ENCODE measurements around the gene AKT3.
A peak's percentile ranks its signal among the peaks of the same experiment; 100 is the strongest.

AKT3 gene

DNA sequence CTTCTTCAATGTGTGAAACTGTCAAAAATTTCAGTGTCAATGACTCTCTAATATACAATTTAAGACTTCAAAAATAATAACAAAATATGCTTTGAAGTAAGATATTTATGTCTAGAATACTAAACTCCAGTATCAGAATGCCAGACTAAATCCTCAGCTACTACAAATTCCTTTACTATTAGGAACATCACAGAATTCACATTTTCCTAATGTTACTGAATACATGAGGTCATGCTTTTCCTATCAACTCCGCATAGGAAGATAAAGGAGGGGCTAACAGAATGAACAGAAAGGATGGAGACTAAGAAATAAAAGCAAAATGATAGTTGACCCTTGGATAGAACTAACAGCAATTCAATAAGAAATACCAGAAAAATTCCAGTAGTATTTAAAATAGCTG, 301.5 kb downstream of the AKT3 start:
- DNase-seq, result no peak

GRCh38 chr1:243547891-243548290, 302.2 kb downstream of the AKT3 start:
- DNase-seq, result no peak

DNA sequence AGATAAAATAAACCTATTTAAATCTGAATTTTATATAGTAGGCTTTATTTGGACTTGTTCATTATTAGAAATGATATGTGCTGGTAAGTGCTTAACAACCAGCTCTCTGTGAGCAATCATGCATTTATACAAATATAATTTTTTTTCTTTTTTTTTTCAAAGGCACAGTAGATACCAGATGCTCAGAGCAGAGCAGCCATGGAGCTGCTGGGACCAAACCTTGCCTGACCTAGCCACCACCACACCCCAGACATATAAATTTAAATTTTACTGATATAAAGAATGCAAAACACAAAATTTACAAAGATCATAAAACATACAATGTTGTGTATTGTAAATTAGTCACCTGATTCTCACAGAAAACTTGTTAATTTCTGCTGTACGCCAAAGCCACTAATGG, 303.6 kb downstream of the AKT3 start:
- no peak for DNase-seq

GRCh38 chr1:243543501-243543900, 306.5 kb downstream of the AKT3 start:
- no peak for DNase-seq

DNA sequence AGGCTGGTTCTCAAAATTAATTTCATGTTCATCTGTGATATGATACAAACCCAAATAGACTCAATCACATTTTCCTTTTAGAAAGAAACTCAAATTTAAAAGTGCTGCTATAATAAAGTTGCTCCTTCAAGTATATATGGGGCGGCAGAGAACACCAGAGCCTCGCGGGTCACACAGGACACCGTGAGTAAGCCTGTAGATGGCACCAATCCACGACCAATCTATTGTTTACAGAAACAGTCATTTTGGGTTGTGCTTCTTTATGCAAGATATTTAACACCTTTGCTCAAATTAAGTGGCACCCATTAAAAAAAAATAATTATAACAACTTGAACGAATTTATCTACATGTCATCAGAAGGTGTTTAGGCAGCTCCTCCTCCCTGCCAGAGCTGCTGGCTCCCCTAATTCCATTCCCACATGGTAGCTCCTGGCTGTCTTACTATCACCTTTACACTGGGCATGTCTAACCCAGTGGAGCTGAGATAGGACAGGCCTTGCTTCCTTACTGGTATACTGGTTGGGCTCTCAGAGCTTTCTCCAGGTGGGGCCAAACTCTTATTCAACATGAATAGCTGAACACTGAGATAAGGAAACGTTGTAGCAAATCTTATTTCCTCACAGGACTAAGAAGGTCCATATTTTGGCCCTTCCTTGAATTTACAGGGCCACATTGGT, 307.2 kb downstream of the AKT3 start:
- DNase-seq, result peak; percentile 27

DNA sequence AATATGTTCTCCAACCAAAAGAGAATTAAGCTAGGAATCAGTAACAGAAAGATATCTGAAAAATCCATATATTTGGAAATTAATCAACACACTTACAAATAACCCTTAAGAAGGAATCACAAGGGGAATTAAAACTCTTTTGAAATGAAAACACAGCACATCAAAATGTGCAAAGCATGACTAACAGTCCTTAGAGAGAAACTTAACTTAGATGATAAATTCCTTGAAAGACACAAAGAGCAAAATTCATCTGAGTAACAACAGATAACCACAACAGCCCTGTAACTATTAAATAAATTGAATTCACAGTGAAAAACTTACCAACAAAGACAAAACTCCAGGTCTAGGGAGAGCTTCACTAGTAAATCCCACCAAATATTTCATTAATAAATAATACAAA, 310.4 kb downstream of the AKT3 start:
- DNase-seq, result no peak

GRCh38 chr1:243535014-243535413, 315.0 kb downstream of the AKT3 start:
- DNase-seq, result no peak

DNA sequence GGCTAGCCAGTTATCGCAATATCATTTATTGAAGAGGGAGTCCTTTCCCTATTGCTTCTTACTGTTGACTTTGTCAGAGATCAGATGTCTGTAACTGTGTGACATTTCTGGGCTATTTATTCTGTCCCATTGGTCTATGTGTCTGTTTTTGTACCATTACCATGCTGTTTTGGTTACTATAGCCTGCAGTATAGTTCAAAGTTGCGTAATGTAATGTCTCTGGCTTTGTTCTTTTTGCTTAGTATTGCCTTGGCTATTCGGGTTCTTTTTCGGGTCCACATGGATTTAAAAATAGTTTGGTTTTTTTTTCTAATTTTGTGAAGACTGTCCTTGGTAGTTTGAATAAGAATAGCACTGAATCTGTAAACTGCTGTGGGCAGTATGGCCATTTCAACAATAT, 320.5 kb downstream of the AKT3 start:
- no peak for DNase-seq

GRCh38 chr1:243528459-243529121, 321.5 kb downstream of the AKT3 start:
- DNase-seq, result no peak

DNA sequence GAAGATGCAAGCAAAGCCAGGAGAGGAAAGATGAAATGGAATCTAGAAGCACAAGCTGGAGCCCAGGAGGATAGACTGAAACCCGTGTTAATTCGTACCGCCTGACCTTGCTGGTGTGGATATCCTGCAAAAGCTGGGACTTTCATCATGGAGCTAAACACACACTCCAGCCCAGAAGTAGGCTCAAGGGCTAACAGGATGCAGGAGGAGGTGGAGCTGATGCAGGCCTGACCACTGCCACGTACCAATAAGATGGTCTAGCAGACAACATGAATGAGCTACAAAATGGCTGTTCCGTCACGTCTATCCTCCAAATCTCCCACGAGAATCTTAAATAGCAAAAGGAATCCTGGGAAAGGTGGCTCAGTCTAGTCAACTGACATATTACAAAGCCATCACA, 323.9 kb downstream of the AKT3 start:
- no peak for DNase-seq

- no peak for DNase-seq
Measured at GRCh38 chr1:243525085-243525487, 325.0 kb downstream of the AKT3 start.

GRCh38 chr1:243523766-243524165, 326.3 kb downstream of the AKT3 start:
- no peak for DNase-seq

DNA sequence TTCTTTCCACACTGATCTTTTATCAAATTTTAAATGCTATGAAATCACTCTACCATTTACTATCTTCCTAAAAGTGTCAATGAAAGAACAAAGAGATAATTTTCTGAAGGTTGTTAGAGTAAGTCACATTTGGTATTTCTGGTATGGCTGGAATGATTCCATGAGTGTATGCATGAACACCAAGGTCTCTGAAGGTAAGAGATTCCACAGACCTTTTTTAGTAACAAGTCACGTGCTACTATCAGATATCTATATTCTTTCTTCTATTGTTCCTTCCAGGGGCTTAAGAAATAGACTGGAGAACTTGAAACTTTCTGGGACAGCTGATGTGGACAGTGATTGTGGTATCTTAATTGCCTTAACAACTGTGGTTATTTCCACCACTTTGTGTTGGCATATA, 329.2 kb downstream of the AKT3 start:
- DNase-seq, result no peak

DNA sequence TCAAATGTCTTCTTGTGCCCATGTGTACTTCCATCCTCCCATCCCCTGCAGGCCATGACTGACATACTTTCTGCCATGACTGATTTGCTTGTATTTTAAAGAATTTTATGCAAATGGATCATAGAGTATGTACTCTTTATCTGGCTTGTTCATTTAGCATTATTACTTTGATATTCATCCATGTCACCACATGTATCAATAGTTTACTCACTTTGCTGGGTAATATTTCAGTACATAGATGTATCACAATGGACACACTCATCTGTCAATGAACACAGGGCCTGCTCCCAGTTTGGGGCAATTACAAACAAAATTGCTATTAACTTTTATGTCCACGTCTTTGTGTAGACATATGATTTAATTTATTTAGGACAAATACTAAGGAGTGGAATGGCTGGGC, 335.1 kb downstream of the AKT3 start:
- DNase-seq, result no peak

DNA sequence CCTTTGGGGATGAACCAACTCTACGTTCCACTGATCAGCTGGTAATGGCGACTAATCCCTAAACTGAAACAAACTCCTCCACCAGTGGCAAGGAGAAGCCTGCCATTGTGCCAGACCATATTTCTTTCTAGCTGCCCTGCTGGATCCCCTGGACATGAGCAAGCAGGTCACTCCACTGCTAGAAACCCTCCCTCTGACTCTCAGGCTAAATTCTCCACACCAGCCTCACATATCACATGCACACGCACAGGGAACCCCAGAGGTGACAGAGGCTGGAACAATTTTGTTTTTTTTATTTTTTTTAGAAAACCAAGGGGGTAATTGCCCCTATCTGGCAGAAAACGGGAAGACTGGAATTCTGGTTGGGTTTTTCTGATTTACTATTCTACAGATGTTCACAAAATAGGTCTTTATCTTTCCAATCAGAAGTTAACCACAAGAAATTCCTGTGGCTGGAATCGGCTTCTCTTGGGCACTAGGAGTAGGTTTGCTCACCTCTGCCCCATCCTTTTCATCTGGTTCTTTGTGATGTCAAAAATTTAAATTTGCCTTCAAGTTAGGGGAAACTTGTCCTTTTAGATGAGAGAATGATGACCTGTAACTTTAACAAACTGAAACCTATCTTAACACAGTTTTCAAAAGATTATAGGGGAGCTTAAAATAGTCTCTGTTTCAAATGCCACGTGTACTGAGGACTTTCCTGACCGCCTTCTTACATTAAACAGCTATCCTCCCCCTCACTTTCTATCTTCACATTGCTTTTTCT, 336.1 kb downstream of the AKT3 start:
- no peak for DNase-seq

DNA sequence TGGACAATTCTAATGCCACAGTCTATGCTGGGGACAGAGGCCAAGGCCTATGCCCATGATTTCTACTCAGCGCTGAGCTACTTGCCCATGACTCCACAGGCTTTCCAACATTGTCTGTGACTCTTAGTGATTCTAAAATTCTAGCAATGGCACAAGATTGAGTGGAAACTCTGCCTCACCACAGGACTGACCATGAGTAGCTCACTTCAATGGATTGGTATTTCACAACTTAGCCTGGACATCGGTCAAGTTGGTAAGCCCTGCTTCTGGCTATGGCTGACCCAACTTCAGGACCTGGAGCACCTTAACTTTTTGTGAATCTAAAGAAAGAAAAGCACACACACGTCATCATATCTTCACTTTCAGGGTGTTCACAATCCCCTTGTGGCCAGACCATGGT, 339.1 kb downstream of the AKT3 start:
- no peak for DNase-seq

DNA sequence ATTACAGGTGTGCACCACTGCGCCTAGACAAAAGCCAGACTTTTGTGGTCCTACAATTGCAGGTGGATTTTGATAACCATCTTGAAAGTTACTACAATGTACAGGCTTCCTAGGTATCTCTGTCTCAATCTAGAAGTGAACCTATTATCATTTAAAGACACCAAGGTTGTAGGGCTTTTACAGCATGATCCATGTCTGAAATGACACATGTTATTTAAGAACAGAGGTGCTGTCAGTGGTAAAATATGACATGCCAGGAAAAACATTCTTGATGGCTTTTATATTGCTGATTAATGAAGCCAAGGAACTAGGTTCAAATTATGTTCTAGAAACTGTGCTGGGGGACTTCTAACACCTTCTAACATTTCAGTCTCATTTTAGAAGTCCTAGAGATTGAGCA, 341.1 kb downstream of the AKT3 start:
- no peak for DNase-seq

- DNase-seq, result no peak
Measured at GRCh38 chr1:243508303-243508713, 341.7 kb downstream of the AKT3 start.

DNA sequence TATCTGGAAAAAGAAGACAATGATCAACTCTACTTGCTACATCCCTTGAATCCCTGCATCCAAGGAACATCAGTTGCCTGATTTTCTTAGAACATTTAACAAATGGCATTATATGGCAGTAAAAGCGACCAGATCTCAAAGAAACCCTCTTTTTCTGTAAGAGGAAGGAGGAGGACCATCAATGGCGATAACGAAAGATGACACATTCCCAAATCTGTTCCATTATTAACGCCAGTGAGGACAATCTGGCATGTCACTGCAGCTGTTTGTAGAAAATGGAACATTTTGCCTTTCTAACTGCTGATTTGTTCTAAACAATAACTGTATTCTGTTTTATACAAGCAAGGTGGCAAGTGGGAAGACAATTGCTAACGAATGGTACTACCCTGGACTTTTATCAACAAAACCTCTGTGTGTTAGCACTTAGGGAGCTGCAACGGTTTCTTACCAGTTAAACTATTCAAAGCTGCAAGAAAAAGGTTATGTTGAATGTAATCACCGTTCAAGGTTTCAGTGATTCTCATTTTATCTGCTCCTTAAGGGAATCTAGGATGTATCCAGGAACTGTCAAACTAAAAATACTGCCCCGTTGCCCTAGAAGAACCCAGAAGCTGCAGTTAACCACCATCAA, 342.3 kb downstream of the AKT3 start:
- no peak for DNase-seq

- DNase-seq, result no peak
Measured at GRCh38 chr1:243507001-243507671, 342.9 kb downstream of the AKT3 start.

DNA sequence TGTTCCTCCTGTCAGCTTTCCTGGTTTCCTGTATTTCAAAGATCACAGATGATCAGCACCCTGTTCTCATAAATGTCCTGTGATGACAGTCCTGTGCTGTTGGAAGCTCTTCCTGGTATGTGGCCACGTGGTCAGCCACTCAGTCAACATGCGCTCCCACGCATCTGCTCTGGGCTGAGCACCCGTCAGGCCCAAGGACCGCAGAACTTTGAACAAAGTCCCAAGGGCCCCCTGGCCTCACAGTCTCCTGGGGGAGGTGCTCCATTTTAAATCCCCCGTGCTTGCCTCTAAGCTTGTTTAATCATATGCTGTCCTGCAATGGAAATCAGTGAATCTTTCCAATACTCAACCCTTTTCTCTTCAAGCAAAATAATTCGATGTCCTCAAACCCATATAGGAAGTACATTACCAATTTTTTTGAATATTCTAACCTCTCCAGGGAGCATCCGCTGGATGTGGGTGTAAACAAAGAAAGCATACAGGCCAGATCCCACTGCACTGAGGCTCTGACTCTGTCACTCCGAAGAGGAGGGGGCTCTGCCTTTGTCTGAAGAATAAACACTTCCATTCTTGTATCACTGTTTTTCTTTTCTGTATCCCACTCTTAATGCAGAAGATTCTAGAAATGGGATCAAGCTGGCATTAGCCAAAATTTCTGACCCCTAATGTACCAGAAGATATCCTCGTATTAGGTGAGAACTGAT, 343.9 kb downstream of the AKT3 start:
- no peak for DNase-seq

DNA sequence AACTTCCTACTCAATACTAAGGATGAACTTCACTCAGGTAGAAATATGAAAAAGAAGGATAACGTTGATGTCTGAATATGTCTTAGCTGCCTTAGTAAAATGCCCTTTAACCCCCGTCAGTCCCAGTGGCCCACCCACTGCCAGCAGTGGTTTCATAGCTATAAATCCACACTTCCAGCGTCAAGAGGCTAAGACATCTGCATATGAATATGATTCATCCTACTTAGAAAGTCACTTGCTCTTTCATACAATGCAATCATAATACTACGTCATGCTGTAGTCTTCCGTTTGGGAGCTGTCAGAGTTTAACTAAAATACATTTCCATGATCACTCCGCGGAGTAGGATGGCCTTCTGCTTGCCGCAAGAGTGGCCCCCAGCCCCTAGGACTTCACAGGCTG, 346.9 kb downstream of the AKT3 start:
- DNase-seq, result no peak

- no peak for DNase-seq
Measured at GRCh38 chr1:243501002-243501401, 349.0 kb downstream of the AKT3 start.
